Sigmoid colon (tissue), 7 donors: ENCODE measurements around the gene KLHL29. TPM values are rescaled to one million over a fixed set of nuclear protein-coding genes. Genes with fewer than 3 reads are reported as not detected.

Source experiments
- DNase-seq: peaks from one replicate; pipeline ENCODE4 v3.0.0-alpha.2; 2019
- H3K27ac ChIP-seq, 4 donors: fragments of 200-600 bp; sonication (generic); one replicate each; pipeline ENCODE4 v1.5.1; 2016 to 2019; ENCODE audit warnings: mild to moderate bottlenecking in 1 of 4
- H3K27me3 ChIP-seq, 3 donors: fragments of 200-600 bp; sonication (generic); one replicate each; pipeline ENCODE4 v1.5.1; 2019; ENCODE audit warnings: mild to moderate bottlenecking in 1 of 3
- H3K36me3 ChIP-seq, 4 donors: fragments of 200-600 bp; sonication (generic); one replicate each; pipeline ENCODE4 v1.5.1; 2016 to 2019
- H3K4me1 ChIP-seq, 4 donors: fragments of 200-600 bp; sonication (generic); one replicate each; pipeline ENCODE4 v1.5.1; 2017 to 2019
- H3K4me3 ChIP-seq, 4 donors: fragments of 200-600 bp; sonication (generic); one replicate each; pipeline ENCODE4 v1.5.1; 2017 to 2019; ENCODE audit warnings: mild to moderate bottlenecking in 2 of 4, moderate library complexity in 1 of 4
- H3K9me3 ChIP-seq, 4 donors: fragments of 200-600 bp in 3 of 4; sonication (generic) in 3 of 4; one replicate each; pipeline versions ENCODE4 v1.5.1 to v1.6.1; 2013 to 2019
- CTCF ChIP-seq, 4 experiments: fragments of 450-650 bp in 3 of 4; fragments of 200-600 bp in 1 of 4; IDR thresholded peaks; one replicate each; pipeline ENCODE4 v1.5.1; 2016 to 2019; ENCODE audit warnings: antibody characterized with exemption in 4 of 4, mild to moderate bottlenecking in 3 of 4, moderate library complexity in 2 of 4
- EP300 ChIP-seq, 4 donors: sonication (generic); formaldehyde crosslinking; IDR thresholded peaks; one replicate each; pipeline ENCODE4 v1.6.1; 2017; ENCODE audit warnings: antibody characterized with exemption in 4 of 4
- POLR2A ChIP-seq, 2 donors: fragments of 450-650 bp; IDR thresholded peaks; one replicate each; pipeline ENCODE4 v1.6.1; 2016; ENCODE audit warnings: antibody characterized with exemption in 2 of 2, mild to moderate bottlenecking in 2 of 2, moderate library complexity in 2 of 2
- POLR2AphosphoS5 ChIP-seq, 4 donors: sonication (generic); formaldehyde crosslinking; IDR thresholded peaks; one replicate each; pipeline ENCODE4 v1.6.1; 2017; ENCODE audit warnings: antibody characterized with exemption in 4 of 4
- WGBS, 2 donors: extraction: QIAGEN DNeasy Blood & Tissue Kit; methylation state at CpG; one replicate each; pipeline ENCODE4 v1.1.7; 2013; 5-methylcytosine and 5-hydroxymethylcytosine counted together
- intact Hi-C: fragments of 100-400 bp; cut with DNase I; formaldehyde crosslinking; loops from one replicate; pipeline ENCODE4 v1.15.1; 2023
- polyA plus RNA-seq, 3 donors: library from polyadenylated mRNA; stranded (reverse); fragments of 200-250 nt; gene quantifications; one replicate each; pipeline ENCODE4 v1.2.3, GENCODE V29; 2013
- total RNA-seq, 4 donors: library from RNA; depleted of rRNA; stranded (reverse); fragments of >200 nt; gene quantifications; one replicate each; pipeline ENCODE4 v1.1.0, GENCODE V29; 2016
- donor health status: healthy with polysubstance abuse.
- donor health status: Bipolar disorder and iron deficiency.
- donor health status: healthy.

The KLHL29 gene
- total and polyA plus RNA-seq, 7 donors, result 0.46 to 25.5 (median 6.3) TPM

- H3K27ac ChIP-seq, result peak overlapping the region; percentile 87 to 93 (median 92)
- H3K36me3 ChIP-seq, result no peaks in the 10 kb centered on the region
- TF ChIP-seq CTCF (IDR thresholded peaks at IDR 0.05), result no peak
- TF ChIP-seq EP300 (IDR thresholded peaks at IDR 0.05), result no peak
- TF ChIP-seq POLR2AphosphoS5 (IDR thresholded peaks at IDR 0.05), result no peak
- TF ChIP-seq POLR2A (IDR thresholded peaks at IDR 0.05), result no peak
- intact Hi-C loops, result no loop called here
- no peak overlapping the region for H3K4me3 ChIP-seq
- H3K4me1 ChIP-seq, result peaks cover 0 to 61% (median 49%) of the 10 kb centered on the region in 4 donors
- no peaks in the 10 kb centered on the region for H3K27me3 ChIP-seq
- 92 to 93% methylated on average over 16 of the region's 16 CpGs for WGBS, 2 donors
- no peak for DNase-seq
- no peaks in the 10 kb centered on the region for H3K9me3 ChIP-seq
Measured at GRCh38 chr2:23525137-23525765, 140.3 kb downstream of the KLHL29 start.

DNA sequence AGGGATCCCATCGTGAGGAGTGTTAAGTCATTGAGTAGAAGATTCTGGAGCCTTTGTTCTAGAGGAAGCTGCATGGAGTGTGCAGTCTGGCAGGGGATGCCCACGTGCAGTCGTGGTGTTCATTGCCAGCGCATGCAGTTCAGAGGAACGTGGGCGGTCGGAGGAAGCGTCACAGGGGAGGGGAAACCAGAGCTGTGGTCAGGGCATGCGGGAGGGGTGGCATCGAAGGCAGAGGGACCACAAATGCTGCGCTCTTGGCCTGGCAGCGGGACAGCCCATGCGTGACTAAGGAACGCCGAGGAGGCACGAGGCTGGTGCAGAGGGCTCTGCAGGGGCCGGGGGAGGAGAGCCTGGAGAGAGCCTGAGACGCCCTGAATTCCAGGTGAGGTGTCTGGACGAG is 141.1 kb downstream of the KLHL29 start:
- Histone ChIP-seq H3K27ac (peak overlapping the region; percentile 87 to 93 (median 92)), H3K4me1 (peaks cover 0 to 57% (median 48%) of the 10 kb centered on the region in 4 donors), H3K36me3 (no peaks in the 10 kb centered on the region), H3K4me3 (no peak overlapping the region), H3K9me3 (no peaks in the 10 kb centered on the region), H3K27me3 (no peaks in the 10 kb centered on the region)
- 71 to 85% methylated on average over 19 of the region's 19 CpGs for WGBS, 2 donors
- no peak for DNase-seq
- TF ChIP-seq EP300 (IDR thresholded peaks at IDR 0.05) (no peak), POLR2A (IDR thresholded peaks at IDR 0.05) (no peak), CTCF (IDR thresholded peaks at IDR 0.05) (no peak), POLR2AphosphoS5 (IDR thresholded peaks at IDR 0.05) (no peak)
- intact Hi-C loops, result no loop called here

DNA sequence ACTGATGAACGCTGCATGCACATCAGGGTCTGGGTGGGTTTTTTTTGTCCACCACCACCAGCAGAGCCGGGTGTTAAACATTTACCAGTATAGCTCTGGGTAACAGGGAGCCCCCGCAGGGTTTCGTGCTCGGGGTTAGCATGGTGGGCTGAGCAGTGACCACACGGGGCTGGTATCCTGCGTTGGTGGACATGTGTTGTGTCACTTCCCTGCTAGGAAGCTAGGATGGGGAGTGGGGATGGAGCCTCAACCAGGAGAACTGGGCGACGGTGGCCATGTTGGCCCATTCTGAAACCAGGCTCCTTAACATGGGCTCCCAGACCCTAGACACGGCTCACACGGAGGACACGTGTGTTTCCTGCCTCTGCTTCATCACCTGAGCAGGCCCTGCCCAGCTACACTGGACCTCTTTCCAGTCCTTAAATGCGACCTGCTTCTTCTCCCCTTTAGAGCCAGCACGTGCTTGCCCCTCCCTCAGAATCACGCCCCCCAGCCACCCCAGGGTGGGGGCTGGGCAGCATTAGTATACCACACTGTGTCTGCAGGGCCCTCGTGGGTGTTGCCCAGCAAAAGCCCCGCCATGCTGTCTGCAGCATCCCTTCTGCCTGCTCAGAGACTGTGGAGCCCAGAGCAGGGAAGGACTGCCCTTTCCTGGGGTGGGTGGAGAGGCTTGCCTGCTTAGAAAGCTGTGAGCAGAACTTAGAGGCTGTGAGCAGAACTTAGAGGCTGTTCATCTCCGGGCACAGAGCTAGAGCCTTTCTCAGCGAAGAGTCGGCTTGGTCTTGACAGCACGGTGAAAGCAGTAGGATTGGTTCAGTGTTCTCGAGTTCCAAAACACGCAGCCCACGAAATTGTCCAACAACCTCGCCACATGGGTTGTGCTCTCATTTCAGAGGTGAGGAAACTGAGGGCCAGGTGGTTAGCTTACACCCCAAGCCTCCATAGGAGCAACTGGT is 142.1 kb downstream of the KLHL29 start:
- Histone ChIP-seq H3K9me3 (no peaks in the 10 kb centered on the region), H3K27ac (peak overlapping the region in 1 of 4 donors; percentile 92), H3K27me3 (no peaks in the 10 kb centered on the region), H3K4me1 (peaks cover 0 to 56% (median 51%) of the 10 kb centered on the region in 4 donors), H3K36me3 (no peaks in the 10 kb centered on the region), H3K4me3 (no peak overlapping the region)
- intact Hi-C loops, result no loop called here
- TF ChIP-seq POLR2AphosphoS5 (IDR thresholded peaks at IDR 0.05) (no peak), POLR2A (IDR thresholded peaks at IDR 0.05) (no peak), CTCF (IDR thresholded peaks at IDR 0.05) (no peak), EP300 (IDR thresholded peaks at IDR 0.05) (no peak)
- DNase-seq, result no peak
- 88 to 92% methylated on average over 25 of the region's 25 CpGs for WGBS, 2 donors

DNA sequence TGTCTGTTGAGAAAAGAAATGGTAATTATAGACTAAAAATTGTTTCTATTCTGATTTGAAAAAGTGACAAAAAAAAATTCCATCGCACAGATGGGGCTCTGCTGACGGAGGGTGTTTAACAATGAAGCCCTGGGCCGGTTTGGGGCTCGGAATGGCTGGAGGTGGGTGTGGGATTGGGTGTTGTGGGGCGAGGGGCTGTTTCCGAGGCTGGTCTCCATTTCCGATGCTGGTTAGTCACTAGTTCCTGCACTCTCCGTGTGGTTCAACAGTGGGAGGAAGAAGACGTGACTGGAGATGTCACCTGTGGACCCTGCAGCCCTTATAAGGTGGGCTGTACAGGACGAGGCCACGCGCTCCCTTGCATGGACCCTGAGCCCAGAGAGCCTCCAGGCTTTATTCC is 143.2 kb downstream of the KLHL29 start:
- no peak for DNase-seq
- TF ChIP-seq CTCF (IDR thresholded peaks at IDR 0.05) (no peak), POLR2AphosphoS5 (IDR thresholded peaks at IDR 0.05) (no peak), EP300 (IDR thresholded peaks at IDR 0.05) (no peak), POLR2A (IDR thresholded peaks at IDR 0.05) (no peak)
- H3K27me3 ChIP-seq, result no peaks in the 10 kb centered on the region
- H3K9me3 ChIP-seq, result no peaks in the 10 kb centered on the region
- no peaks in the 10 kb centered on the region for H3K36me3 ChIP-seq
- peaks cover 0 to 57% (median 53%) of the 10 kb centered on the region in 4 donors for H3K4me1 ChIP-seq
- WGBS, 2 donors, result 92 to 95% methylated on average over 12 of the region's 12 CpGs
- intact Hi-C loops, result no loop called here
- no peak overlapping the region for H3K27ac ChIP-seq
- H3K4me3 ChIP-seq, result no peak overlapping the region
